Activated CD4-positive, alpha-beta T cell treated with anti-CD3 and anti-CD28 coated beads, Interleukin-10, Interleukin-2, amounts not matched to agents 100 ng/mL and 50 ng/mL, durations not matched to agents 16 hours and 8 hours (primary cell): ENCODE results near the gene GGA1.

ENCODE experiments used
- DNase-seq: peaks from one replicate; pipeline ENCODE4 v3.0.0-alpha.2; 2020

Gene GGA1

GRCh38 chr22:37632174-37633088 lies 23.8 kb downstream of the GGA1 start:
- peak; percentile 35 for DNase-seq

- peak; percentile 69 for DNase-seq
Observed at GRCh38 chr22:37633089-37633624, 24.5 kb downstream of the GGA1 start.

DNA sequence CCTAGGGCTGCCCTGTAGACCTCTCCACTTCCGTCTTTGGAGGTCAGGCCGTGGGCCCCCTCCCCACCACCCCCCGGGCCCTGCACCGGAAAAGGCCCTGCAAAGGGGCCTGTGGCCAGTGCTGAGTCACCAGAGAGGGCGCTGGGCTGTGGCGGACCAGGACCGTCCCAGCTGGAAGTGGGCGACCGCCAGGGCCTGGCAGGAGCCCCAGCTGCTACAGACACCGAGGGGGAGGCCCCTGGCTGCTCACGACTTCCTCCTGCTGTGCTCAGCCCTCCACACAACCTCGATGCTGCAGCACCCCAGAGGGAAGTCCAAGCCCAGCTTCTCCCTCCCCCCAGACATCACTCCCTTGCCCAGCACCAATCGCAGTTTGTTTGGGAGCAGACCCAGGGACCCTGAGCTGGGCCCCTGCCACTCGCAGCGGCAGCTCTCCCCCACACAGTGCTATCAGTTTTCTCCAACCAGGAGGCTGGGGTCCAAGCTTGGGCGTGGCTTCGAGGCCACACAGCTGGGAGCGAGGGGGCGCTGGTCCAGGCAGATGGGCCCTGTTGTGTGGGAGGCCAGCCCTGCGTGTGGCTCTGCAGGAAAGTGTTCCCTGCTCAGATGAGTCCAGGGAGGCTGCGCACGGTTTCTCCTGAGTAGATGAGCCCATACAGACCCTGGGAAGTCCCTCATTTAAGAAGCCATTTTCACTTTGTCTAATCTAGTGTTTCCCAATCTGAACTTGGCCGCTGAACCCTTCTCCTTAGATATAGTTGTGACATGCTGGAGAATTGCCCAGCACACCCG lies 25.2 kb downstream of the GGA1 start:
- DNase-seq: peak; percentile 81

DNA sequence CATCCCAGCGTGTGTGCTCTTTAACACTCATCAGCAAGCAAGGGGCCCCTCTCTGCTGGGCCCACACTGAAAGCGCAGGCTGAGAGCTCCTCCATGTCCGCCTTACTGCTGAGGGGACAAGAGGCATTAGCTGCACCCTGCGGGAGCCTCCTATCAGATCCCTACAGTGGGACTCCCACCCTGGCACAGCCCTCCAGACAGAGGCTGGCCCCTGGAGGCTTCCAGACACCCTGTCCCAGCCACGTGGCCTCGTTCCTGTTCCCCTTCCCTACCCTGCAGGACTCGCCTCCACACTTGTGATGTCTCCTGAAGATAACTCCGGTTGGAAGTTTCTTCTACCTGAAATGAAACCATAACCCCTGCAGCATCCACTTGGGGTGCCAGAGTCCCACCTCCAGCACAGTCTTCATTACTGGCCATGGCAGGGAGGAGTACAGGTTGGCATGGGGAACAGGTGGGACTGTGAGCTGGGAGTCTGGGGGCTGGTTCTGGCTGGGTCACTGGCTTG lies 25.8 kb downstream of the GGA1 start:
- DNase-seq: peak; percentile 35

DNA sequence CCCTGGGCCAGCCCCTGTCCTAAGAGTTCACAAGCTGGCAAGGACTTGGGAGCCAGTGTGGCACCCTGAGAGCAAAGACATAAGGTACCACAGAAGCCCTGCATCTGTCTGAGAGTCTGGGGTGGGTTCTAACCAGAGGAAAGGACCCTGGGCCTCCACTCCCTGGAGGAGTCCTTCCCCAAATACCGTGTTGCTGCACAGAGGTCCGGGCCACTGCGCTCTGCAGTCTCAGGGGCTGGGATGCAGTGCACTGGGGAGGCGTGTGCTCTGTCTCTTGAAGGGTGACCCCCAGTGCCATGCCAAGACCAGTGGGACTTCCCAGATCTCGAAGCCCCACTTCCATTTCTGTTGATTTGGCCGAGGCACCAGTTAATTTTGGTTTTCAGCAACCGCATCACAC lies 26.5 kb downstream of the GGA1 start:
- no peak for DNase-seq

GRCh38 chr22:37636186-37636948 lies 27.7 kb downstream of the GGA1 start:
- DNase-seq: peak; percentile 66

- DNase-seq: no peak
Observed at GRCh38 chr22:37636949-37637273, 28.3 kb downstream of the GGA1 start.

GRCh38 chr22:37638391-37639069 lies 29.9 kb downstream of the GGA1 start:
- peak; percentile 67 for DNase-seq

GRCh38 chr22:37639070-37639760 lies 30.6 kb downstream of the GGA1 start, which contains the start of gene SH3BP1:
TSS of gene SH3BP1 (plus strand) at chr22:37639669. CDS start at chr22:37639788, 119 bp downstream.
- peak; percentile 68 for DNase-seq

DNA sequence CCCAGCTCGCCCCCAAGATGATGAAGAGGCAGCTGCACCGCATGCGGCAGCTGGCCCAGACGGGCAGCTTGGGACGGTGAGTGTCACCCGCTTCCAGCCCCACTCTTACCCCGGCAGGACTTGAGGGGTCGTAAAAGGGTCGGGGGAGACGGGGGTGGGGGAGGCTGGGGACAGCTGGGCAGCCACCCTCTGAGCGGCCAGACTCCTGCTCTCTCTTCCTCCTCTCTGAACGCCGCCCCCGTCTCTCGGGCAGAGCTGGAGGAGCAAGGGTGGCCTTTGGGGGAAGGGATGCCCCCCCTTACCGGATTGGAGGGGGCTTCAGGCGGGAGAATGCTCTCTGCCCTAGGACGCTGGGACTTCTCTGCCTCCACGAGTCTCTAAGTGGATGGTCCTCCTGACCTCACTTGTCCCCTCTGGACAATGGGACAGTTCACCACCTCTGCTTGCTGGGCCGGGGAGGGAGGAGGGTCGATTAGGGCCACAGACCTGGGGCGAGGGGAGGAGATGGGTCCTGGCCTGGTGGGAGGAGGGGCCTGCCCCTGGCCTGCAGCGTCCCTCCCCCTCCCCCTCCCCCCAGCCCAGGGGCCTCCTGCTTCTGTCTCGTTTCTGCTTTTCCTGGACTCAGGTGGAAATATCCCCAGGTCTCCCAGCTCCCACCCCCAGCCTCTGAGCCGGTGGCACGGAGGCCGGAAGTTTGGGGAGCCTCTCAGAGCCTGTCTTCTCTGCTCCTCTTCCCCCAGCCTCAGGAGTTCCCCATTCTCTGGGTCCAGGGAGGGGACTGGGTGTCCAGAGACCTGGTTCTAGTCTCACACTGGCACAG lies 31.3 kb downstream of the GGA1 start:
- peak; percentile 31 for DNase-seq

DNA sequence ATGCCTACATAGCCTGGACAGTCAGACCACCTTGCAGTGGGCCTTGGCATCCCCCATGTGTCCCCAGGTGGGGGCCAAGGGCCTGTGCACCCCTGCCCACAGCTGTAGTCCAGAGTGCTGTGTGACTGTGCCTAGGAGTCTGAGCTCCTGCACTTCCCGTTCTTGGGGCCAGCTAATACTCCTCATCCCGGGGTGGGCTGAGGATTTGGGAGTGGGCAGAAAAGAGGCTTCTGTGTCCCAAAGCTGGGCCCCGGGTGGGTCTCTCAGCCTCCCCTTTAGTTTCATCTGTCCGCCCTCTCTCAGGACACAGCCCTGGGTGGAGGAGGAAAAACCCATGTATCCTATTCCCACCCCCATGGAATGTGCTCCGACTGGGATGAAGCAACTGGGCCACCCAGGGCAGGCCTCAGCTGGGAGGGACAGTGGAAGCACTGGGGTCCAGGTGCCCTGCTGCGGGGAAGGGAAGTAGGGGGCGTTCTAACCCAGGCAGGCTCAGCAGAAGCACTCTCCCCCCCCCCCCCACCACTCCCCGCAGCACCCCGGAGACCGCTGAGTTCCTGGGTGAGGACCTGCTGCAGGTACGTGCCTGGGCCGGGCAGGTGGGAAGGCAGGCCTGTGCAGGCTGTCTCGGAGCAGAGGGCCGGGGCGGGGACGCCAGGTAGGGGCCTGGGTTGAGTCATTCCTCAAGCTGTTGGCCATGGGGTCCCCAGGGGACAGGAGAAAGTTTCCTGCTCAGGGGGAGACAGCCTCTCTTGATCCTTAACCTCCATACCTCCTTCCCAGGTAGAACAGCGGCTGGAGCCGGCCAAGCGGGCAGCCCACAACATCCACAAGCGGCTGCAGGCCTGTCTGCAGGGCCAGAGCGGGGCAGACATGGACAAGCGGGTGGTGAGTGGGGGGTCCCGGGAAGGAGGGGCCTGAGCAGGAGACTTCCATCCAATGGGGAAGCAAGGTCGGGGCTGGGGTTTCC lies 32.2 kb downstream of the GGA1 start:
- DNase-seq: no peak

- DNase-seq: no peak
Observed at GRCh38 chr22:37641561-37641949, 32.9 kb downstream of the GGA1 start.

DNA sequence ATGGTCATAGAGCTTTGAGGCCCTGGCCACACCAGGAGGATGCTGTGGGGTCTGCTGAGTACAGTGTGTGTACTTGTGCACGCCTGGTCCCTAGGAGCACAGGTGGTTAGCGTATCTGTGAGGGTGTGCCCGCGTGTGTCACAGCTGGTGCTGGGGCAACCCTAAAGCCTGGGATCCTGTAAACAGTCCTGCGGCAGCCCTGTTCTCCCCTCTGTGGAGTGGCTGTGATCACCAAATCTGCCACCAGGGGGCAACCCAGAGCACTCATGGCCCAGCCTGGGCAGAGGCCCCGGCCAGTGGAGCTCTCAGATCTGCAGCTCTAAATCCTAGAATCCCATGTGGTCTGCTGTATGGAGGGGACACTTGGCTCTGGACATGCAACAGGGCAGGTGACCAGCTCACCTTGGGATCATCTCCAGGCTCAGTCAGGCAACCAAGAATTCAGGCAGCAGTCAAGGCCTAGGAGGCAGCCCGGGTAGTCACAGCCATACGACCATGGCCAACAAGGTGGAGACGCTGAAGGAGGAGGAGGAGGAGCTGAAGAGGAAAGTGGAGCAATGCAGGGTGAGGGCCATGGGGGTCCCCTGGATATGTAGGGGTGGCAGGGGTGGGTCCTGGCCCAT lies 34.7 kb downstream of the GGA1 start:
- peak; percentile 89 for DNase-seq

- no peak for DNase-seq
Observed at GRCh38 chr22:37647317-37647716, 38.7 kb downstream of the GGA1 start.

GRCh38 chr22:37647928-37648327 lies 39.3 kb downstream of the GGA1 start:
- no peak for DNase-seq

- no peak for DNase-seq
Observed at GRCh38 chr22:37650463-37651136, 42.0 kb downstream of the GGA1 start.

GRCh38 chr22:37654563-37655251 lies 46.1 kb downstream of the GGA1 start:
- DNase-seq: no peak

DNA sequence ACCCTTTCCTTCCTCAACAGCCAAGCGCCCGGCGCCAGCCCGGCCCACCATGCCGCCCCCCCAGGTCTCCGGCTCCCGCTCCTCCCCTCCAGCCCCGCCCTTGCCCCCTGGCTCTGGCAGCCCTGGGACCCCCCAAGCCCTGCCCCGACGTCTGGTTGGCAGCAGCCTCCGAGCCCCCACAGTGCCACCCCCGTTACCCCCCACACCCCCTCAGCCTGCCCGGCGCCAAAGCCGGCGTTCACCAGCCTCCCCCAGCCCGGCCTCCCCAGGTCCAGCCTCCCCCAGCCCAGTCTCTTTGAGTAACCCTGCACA lies 46.6 kb downstream of the GGA1 start:
- no peak for DNase-seq
